Cardiac muscle cell (in vitro differentiated cells and primary cell): ENCODE results near the gene ZNF791. TPM values are rescaled to one million over a fixed set of nuclear protein-coding genes. Genes with fewer than 3 reads are reported as not detected.

Experiments used
- DNase-seq, 2 donors: peaks; one replicate each; pipeline versions ENCODE4 v3.0.0 to v3.0.0-alpha.2; 2010 to 2017; ENCODE audit warnings: low read depth in 1 of 2, low spot score in 1 of 2
- H3K27ac ChIP-seq: fragments of 200-600 bp; sonication (generic); 2 replicates; pipeline ENCODE4 v1.5.1; 2016
- H3K27me3 ChIP-seq: fragments of 200-600 bp; sonication (generic); 2 replicates; pipeline ENCODE4 v1.6.0; 2016; ENCODE audit warnings: control low read depth
- H3K36me3 ChIP-seq: fragments of 200-600 bp; sonication (generic); 2 replicates; pipeline ENCODE4 v1.5.1; 2016; ENCODE audit warnings: control low read depth
- H3K4me1 ChIP-seq: fragments of 200-600 bp; sonication (generic); 2 replicates; pipeline ENCODE4 v1.8.1; 2017; ENCODE audit warnings: low read depth, mild to moderate bottlenecking, mixed run types
- H3K4me3 ChIP-seq: fragments of 200-600 bp; sonication (generic); 2 replicates; pipeline ENCODE4 v1.5.1; 2016; ENCODE audit warnings: mild to moderate bottlenecking
- H3K9me3 ChIP-seq: fragments of 200-600 bp; sonication (generic); 2 replicates; pipeline ENCODE4 v1.5.1; 2017; ENCODE audit warnings: low read depth, mild to moderate bottlenecking, control low read depth
- polyA plus RNA-seq: library from polyadenylated mRNA; unstranded; fragments of >200 nt; fragmentation: Nextera tagmentation; extraction: Ambion mirVana; gene quantifications from 2 replicates; pipeline ENCODE4 v1.2.1, GENCODE V29; 2016
- total RNA-seq: library from RNA; depleted of rRNA; stranded (reverse); fragments of >200 nt; gene quantifications from 2 replicates; pipeline ENCODE4 v1.2.3, GENCODE V29; 2016
- TF ChIP-seq, protein P1 (sequence below): IDR thresholded peaks from 2 replicates; pipeline ENCODE4 v1.5.1; 2012; ENCODE audit warnings: low read depth, mild to moderate bottlenecking, low read length

The ZNF791 gene
- total and polyA plus RNA-seq, 2 experiments from 2014 or later = 11.5 to 11.7 TPM

DNA sequence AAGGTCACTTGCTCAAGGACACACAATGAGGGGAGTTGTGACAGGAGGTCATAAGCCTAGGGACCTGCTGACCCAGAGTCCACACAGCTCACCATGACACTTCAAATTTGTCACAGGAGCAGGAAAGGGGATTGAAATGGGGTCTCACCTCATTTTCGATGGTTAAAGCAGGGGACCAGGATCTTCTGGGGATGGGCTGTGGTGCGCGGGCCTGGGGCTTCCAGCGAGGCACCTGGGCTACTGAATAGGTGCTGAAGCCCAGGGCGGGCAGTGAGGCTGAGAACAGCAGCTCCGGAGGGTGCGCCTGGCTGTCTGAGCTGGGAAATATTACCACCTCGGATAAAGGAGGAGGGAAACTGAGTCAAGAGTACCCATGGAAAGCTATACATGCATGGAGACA is 44.8 kb downstream of the ZNF791 start:
- no peak overlapping the region for H3K4me3 ChIP-seq
- H3K27ac ChIP-seq = no peak overlapping the region
- H3K9me3 ChIP-seq = no peaks in the 10 kb centered on the region
- H3K4me1 ChIP-seq = no peaks in the 10 kb centered on the region
- no peaks in the 10 kb centered on the region for H3K27me3 ChIP-seq
- no peaks in the 10 kb centered on the region for H3K36me3 ChIP-seq
- DNase-seq = no peak
- TF ChIP-seq, protein P1, sequence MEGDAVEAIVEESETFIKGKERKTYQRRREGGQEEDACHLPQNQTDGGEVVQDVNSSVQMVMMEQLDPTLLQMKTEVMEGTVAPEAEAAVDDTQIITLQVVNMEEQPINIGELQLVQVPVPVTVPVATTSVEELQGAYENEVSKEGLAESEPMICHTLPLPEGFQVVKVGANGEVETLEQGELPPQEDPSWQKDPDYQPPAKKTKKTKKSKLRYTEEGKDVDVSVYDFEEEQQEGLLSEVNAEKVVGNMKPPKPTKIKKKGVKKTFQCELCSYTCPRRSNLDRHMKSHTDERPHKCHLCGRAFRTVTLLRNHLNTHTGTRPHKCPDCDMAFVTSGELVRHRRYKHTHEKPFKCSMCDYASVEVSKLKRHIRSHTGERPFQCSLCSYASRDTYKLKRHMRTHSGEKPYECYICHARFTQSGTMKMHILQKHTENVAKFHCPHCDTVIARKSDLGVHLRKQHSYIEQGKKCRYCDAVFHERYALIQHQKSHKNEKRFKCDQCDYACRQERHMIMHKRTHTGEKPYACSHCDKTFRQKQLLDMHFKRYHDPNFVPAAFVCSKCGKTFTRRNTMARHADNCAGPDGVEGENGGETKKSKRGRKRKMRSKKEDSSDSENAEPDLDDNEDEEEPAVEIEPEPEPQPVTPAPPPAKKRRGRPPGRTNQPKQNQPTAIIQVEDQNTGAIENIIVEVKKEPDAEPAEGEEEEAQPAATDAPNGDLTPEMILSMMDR = no peak

- Histone ChIP-seq H3K27me3 (no peaks in the 10 kb centered on the region), H3K9me3 (no peaks in the 10 kb centered on the region), H3K36me3 (peaks cover under 1% of the 10 kb centered on the region), H3K4me1 (no peaks in the 10 kb centered on the region), H3K4me3 (no peak overlapping the region), H3K27ac (no peak overlapping the region)
- TF ChIP-seq, protein P1 = peak; percentile 10
- no peak for DNase-seq
Observed at GRCh38 chr19:12656899-12657571, 46.3 kb downstream of the ZNF791 start.

DNA sequence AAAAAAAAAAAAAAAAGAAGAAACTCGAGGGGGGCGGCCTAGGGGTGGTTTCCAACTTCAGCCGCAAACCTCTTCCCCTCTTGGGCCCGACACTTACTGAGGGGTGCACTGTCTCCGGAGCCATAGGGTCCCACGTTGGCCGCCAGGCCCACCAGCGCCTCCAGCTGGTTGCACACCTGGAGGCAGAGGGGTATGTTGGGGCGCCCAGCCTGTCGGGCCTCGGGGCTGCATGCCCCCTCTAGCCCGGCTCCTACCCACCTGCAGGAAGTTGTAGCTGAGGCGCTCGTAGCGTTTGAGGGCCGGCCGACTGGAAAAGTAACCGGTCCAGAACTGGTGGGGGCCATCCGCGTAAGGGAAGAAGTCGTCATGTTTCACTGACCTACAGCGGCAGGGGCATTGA is 47.2 kb downstream of the ZNF791 start:
- Histone ChIP-seq H3K4me1 (no peaks in the 10 kb centered on the region), H3K36me3 (peaks cover 7% of the 10 kb centered on the region), H3K9me3 (no peaks in the 10 kb centered on the region), H3K4me3 (no peak overlapping the region), H3K27ac (no peak overlapping the region), H3K27me3 (no peaks in the 10 kb centered on the region)
- TF ChIP-seq, protein P1 = no peak
- DNase-seq = no peak

- no peak for DNase-seq
- Histone ChIP-seq H3K9me3 (no peaks in the 10 kb centered on the region), H3K27ac (no peak overlapping the region), H3K4me3 (no peak overlapping the region), H3K36me3 (peaks cover 11% of the 10 kb centered on the region), H3K4me1 (no peaks in the 10 kb centered on the region), H3K27me3 (no peaks in the 10 kb centered on the region)
- TF ChIP-seq, protein P1 = no peak
Observed at GRCh38 chr19:12660980-12661379, 50.3 kb downstream of the ZNF791 start.

- no peaks in the 10 kb centered on the region for H3K9me3 ChIP-seq
- H3K27me3 ChIP-seq = no peaks in the 10 kb centered on the region
- no peak overlapping the region for H3K4me3 ChIP-seq
- H3K27ac ChIP-seq = no peak overlapping the region
- peaks cover 11% of the 10 kb centered on the region for H3K36me3 ChIP-seq
- TF ChIP-seq, protein P1 = no peak
- peak in 1 of 2 donors; percentile 52 for DNase-seq
- peaks cover 12% of the 10 kb centered on the region for H3K4me1 ChIP-seq
Observed at GRCh38 chr19:12664406-12665280, 53.9 kb downstream of the ZNF791 start.
